GM21529 (cell line): Measurements from ENCODE around the gene BUB3.

Experiments used
- ATAC-seq: cut with Tn5 transposase; IDR thresholded peaks from one replicate; pipeline ENCODE4 v1.9.1; 2021; ENCODE audit not compliant: unreplicated experiment

BUB3 gene, protein sequence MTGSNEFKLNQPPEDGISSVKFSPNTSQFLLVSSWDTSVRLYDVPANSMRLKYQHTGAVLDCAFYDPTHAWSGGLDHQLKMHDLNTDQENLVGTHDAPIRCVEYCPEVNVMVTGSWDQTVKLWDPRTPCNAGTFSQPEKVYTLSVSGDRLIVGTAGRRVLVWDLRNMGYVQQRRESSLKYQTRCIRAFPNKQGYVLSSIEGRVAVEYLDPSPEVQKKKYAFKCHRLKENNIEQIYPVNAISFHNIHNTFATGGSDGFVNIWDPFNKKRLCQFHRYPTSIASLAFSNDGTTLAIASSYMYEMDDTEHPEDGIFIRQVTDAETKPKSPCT

DNA sequence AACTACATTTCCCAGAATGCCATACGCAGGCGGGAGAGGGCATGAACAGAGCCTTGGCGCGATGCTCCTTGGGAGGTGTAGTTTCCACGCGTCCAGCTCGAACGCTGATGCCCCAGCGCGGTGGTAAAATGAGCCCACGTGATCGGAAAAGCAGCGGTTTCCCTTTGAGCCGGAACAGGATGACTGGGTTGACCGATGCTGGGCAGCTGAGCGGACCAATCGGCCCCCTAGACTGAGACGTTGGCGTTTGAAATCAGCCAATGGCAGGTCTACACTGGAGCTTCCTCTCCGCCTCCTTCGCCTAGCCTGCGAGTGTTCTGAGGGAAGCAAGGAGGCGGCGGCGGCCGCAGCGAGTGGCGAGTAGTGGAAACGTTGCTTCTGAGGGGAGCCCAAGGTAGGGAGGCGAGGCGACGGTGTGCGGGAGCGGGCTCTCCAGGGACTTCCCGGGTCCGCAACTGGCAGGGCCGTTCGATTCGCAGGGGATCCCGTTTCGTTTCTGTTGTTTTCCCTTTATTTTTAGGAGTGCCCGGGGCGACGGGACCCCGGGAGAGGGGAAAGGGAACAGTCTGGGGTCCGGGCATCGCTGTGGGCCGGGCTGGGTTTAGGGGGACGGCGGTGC lies at the start of gene BUB3:
Gene BUB3, plus strand, starts transcription at position 311 of the 619 bp plus-strand sequence. CDS start 516 bp downstream, outside the sequence.
- ATAC-seq = peak; percentile 85

GRCh38 chr10:123109466-123109865 lies 44.7 kb upstream of the BUB3 start:
- no peak for ATAC-seq

DNA sequence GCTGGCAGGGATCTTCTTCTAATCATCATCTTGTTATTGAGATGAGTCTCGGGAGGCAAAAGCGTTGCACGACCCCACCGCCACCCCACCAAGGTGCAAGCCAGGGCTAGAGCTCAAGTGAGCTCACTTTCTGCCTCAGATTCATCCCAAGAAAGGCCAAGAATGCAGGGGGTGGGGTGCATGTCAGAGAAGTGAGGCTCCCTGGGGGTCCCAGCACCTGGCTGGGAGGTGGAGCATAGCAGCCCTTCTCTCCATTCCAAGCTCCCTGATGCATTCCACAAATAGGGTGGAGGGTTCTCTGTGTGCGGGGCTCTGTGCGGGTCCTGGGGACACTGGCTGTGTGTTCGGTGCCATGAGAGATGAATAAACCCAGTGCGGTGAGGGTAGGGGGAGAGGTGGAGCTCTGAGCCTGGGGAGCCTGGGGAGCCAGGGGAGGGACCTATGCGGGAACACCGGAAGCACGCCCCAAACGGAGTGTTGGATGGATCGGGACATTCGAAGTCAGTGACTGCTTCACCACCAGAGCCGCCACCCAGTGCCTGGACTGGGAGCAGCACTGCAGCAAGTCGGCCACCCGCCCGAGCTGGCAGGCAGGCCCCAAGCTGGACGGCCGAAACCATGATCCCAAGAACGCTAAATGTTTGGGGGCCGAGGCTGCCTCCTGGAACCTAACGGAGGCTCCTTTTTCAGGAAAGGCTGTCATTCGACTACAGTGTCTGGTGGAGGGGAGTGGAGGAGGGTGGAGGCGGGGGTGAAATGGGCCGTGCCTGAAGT lies 36.4 kb upstream of the BUB3 start:
- ATAC-seq = no peak

DNA sequence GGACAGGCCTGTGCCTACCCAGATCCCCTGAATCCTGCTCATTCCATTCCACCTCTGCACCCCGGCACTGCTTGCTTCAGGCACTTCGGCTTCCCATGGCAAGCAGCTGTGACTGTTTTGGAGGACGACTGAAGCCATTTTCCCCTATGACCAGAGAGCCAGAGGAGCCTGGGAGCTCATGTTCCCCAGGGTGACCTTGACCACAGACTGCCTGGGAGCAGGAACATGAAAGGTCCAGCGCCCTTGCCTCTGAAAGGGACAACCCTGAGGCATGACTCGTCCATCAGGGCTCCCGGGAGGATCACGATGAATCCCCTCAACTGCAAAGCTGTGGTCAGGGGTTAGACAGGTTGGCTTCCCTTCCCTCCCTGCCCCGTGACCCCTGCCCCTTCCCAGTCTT lies 35.1 kb upstream of the BUB3 start:
- no peak for ATAC-seq

DNA sequence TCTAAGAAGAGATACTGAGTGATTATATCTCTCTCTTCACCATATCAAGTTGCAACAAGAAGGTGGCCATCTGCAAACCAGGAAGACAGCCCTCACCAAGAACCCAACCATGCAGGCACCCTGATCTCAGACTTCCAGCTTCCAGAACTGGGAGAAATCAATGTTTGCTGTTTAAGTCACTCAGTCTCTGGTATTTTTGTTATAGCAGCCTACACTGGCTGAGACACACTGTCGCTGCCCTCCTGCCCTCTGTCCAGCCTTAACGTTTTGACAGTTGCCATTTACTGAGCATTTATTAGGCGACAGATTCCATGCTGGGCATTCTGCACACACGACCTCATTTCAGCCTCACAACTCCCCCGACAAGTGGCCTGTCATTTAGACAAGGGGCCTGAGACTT lies 28.0 kb upstream of the BUB3 start:
- ATAC-seq = no peak

DNA sequence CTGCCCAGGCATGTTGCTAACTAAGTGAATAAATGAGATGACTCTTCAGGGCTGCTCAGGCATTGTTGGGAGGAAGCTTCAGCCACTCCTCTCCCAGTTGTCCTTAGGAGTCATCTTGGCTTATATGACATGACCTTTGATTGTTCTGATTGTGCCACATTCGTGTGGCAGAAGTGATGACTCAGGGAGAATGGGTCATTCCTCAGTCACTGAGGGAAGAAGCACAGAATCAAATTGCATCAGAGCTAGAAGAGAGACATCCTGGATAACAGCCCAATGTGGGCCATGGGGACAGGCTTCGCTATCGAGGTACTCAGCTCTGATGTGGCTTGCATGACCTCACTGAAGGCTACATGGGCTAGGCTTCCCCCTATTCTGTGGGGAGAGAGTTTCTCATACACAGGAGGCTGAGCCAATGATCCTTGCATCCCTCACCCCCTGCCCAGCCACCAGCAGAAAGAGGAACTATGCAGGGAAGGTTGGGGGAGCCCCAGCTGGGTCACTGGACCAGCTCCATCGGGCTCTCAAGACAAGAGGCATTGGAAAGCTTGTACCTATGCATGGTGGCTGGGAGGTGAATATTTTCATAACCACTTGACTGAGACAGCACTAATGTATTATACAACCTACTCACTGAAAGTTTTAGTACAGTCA lies 24.5 kb upstream of the BUB3 start:
- ATAC-seq = no peak

GRCh38 chr10:123132576-123133477 lies 21.4 kb upstream of the BUB3 start:
- peak; percentile 55 for ATAC-seq

DNA sequence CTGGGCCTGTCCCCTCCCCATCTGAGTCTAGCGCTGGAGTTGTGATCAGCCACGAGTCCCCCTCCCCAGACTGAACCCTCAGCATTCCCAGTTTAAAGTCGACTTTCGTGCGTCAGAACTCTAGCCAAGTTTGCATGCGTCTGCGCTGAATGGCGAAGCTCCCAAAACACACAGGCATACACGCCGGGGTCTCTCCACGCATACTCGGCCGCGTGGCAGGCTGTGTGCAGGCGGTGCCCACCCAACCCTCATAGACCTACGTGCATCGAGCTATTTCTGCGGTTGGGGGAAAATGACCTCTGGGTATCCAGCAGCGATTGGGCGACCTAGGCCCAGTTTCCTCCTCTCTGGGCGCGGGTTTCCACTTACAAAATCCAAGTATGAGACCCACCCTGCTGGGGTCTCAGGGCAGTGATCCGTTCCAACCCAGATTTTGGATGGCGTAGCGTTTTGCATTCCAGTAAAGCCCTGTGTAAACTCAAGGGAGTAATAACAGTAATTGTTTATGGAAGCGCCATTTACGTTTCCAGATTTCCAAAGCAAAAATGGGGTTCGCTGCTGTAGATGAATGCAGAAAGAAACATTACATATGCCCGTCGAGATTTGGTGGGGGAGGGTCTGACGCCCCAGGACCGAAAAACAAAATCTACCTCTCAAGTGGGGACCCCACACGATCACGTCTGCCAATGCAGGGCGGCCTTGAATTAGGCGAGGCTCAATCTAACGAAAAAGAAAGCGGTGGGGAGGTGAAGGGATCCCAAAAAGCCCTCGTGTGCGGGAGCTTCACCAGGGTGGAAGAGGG lies 20.5 kb upstream of the BUB3 start:
- ATAC-seq = no peak

DNA sequence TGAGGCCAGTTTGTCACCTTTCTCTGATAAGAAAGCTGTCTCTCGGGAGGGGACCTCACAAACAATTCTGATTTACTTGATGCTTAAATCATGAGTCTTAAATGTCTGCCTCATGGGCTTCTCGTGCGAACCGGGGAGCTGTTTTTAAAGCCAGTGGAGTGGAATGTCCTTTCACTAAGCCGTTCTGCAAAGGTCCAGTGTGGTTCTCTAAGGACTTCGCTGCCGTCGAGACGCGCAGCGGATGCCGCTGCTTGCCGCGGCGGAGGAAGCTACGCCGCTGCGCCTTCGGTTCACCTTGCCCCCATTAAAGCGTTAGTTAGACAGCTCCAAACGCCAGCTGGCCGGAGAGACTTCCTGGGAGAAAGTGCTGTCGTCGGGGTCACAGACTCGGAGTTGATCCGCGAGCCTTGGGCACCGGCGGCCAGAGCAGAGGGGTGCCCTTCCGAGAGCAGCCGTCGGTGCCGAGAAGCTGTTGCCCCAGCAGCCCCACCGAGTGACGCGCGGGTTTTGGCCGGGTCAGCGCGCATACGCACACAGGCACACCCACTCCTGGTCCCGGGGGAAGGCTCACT lies 19.8 kb upstream of the BUB3 start:
- ATAC-seq = no peak

DNA sequence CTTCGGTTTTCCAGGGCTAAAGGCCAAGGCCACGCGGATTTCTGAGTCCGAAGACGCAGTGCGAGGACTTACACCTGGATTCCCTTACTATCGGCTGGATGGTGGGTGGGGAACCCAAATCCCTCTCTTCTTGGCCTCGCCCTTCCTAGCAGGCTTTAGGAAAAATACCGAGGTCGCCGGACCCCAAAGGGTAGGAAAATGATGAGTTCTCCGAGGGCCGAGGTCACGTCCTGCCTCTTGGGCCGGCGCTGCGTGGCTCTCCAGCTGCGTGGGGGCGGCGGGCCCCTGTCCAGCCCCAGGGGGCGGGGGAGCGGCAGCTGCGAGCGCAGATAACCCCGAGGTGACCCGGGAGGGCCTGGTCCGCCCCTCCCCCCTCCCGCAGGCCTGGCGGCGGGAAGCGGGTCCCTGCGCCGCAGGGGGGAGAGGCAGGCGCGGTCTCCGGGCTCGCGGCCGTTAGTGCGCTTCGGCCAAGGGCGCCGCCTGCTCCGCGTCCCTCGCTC lies 19.2 kb upstream of the BUB3 start:
- ATAC-seq = no peak

GRCh38 chr10:123135415-123136141 lies 18.6 kb upstream of the BUB3 start, which contains the start of gene HMX3:
Gene HMX3 (plus strand): TSS chr10:123135970. CDS start chr10:123136051, 81 bp downstream.
- peak; percentile 47 for ATAC-seq

GRCh38 chr10:123136221-123136805 lies 17.9 kb upstream of the BUB3 start:
- ATAC-seq = no peak

GRCh38 chr10:123136806-123137642 lies 17.2 kb upstream of the BUB3 start:
- ATAC-seq = no peak

GRCh38 chr10:123139165-123139520 lies 15.1 kb upstream of the BUB3 start:
- no peak for ATAC-seq

- ATAC-seq = no peak
These were observed 14.6 kb upstream of the BUB3 start for GRCh38 chr10:123139521-123140163.

DNA sequence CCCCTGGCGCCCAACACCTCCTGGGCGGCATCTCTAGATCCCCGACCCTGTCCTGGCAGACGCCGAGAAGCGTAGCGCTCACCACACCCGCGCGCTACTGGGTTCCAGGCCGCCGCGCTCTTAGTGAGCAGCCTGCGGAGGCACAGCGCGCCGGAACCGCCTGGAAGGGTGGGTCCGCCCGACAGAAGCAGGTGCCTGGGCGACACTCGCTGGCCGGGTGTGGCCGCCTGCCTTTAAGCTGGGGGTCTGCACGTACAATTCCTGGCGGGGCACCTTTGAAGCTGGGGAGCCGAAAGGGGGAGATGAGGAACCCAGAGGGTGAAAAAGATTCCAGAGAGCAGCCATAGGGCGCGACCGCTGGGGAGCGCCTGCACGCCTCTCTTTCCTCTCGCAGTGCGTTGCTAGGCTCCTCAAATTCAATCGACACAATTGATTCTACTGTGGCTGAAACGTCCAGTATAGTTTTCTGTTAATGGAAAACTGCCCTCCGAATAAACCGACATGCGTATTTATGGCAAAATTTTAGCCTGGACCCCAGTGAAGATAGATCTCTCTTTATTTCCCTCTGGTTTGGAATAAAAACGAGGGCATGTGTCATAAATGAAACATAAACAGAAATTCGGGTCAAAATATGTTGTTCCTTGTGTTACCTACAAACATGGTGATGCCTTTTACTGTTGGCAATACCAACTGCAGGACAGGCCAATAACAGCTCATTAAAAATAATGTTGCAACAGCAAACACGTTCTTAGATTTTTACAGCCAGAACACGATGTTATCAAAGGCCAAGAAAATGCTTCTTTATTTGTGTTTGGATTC lies 13.8 kb upstream of the BUB3 start:
- ATAC-seq = no peak
